Stimulated activated CD8-positive, alpha-beta memory T cell treated with anti-CD3 and anti-CD28 coated beads, Interleukin-4, amount 100 ng/mL, for 1 hour (primary cell): ENCODE data around the gene ARNT2.

ENCODE experiments used
- DNase-seq, 2 donors: peaks; one replicate each; pipeline ENCODE4 v3.0.0-alpha.2; 2020; ENCODE audit warnings: low read depth in 2 of 2, low spot score in 1 of 2

The ARNT2 gene

DNA sequence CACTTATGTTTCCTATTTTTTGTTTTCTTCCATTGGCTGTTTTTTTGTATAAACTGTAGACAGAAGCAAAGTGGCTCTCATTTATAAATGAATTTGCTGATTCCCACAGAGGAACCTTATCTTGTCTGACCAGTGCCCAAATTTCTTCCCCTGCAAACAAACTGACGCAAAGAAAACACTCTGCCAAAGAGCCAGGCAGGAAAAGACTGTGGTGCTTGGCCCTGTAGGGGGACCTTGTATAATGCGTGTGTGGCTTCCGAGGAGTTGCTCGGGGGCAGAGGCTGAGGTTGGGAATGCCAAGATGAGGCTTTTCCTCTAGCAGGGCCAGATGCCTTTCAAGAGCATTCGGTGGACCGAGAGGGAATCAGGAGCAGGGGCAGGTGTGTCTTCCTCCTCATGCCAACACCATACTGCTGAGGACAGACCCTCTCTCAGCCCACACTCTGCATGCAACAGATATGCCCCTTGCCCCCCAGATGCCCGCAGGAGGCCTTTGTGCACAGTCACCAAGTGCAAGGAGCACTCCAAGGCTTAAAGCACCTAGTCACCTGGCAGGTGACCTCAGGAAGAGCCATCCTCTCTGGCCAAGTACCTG, 186.7 kb downstream of the ARNT2 start:
- DNase-seq = no peak

DNA sequence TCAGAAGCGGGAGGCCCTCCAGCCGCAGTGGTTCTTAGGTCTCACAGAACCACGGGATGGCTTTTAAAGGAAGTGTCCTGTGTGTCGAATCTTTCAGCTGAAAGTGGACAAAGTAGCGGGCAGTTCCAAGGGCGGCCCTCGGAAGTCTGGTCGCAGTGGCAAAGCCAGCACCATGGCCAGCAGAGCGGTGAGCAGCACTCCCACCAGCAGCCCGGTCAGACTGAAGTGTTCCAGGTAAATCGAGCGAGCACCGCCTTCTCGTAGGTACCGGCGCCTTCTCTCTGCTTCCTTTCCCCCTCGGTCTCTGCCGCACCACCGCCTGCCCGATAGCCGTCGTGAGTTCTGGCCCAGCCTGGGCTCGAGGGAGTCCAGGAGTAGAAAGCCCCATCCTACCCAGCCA, 187.3 kb downstream of the ARNT2 start:
- no peak for DNase-seq

DNA sequence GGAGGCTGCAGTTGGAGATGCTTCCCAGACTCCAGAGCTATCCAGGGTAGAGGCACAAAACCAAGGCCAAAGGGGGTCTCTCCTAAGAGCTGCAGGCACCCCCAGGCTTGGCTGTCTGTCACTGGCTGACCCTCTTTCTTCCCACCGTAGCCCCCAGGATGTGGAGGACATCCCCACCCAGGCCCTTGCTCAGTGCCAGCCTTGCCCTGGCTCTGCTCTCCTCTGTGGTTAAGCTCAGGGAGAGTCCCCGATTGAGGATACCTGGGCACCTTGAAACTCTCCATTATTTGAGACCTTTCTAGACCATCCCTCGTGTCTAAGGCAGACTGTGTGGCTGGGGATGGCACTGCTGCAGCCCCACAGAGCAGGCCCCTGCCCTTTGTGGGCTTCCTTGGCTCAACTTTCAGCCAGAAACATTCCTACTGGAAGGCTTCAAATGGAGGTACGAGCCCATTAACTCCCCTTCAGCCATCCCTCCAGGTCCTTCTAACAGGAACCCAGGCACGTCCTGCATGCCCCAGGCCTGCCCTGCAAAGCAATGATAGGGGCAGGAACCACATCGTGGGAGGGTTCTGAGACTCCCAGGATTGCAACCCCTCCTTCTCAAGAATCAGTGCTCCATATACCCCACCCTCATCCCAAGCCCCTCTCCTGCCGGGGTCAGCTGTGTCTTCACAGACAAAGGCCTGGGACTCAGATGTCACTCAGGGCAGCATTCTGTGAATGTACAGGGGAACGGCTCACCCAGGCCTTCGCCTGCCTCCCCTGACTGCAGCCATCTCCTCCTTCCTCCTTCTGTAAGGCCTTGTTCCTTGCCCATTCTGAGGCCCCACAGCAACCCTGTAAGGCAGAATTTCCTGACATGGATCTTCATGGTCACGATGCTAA, 188.0 kb downstream of the ARNT2 start:
- no peak for DNase-seq

DNA sequence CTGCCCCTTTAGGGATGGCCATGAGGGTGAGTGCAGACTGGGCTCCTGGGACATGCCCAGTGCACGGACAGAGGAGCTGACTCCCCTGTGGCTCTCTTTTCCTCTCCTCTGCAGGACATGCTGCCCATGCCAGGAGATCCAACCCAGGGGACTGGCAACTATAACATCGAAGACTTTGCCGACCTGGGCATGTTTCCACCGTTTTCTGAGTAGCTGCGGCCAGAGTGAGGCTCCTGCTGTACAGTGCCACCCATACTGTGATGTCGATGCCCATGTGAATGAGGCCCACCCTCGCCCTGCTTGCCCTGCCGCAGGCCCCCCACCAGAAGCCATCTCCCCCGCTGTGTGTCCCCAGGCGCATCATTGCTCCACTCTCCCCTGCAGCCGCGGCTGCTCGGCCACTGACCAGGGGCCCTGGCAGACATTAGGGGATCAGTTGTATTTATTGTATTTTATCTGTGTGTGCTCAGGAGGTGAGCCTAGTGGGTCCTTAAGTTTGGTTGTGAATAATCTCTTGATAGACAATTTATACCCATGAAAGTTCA, 189.4 kb downstream of the ARNT2 start:
- DNase-seq = no peak

DNA sequence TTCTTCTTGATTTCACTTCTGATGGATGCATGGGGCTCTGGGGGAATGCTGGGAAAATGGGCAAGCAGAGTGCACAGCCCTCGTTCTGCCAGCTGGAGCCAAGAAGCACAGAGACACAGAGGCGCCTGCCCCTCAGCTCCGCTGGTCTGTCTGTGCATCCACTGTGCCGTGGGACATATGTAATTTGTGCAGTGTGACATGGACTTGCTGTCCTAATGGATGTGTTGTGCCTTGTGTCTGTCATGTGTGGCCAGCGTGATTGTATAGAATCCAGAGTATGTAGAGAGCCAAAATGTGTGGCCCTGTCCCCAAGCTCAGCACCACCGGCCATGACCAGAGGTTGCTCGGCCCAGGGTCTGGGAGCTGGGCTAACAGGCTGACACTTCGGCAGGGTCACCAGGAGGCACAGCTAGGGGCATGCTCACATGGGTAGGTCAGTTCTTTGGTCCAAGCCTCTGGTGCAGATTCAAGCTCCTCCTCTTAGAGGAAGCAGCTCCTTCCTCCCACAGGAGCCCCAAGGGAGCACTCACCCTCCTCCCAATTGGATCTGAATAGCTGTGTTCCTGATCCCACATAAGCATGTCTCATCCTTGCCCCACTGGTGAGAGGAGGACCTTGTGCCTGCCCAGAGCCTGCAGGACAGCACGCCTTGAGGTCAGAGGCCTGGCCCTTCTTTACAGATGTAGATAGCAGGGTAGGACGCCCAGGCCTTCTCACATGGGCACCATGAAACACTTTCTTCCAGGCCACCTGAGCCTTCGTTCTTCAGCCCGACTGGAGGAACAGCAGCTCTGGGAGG, 190.1 kb downstream of the ARNT2 start:
- DNase-seq = no peak

DNA sequence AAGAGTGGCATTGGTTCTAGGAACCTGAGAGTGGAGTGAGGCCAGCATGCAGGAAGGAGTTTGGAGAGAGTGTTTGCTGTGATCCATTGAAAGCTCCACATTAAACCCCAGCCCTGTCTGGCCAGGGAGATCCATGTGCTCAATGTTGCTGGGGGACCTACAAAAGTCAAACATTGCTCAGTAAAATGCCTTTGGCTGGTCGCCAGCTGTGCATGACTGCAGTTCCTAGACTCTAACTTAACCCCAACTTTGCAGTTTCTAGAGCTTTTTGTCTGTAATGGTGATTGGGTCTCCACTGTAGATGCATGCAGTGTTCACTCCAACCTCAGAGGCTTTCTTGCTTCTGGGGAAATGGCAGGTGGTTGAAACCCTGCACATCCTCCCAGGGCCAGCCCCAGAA, 191.2 kb downstream of the ARNT2 start:
- DNase-seq = no peak

DNA sequence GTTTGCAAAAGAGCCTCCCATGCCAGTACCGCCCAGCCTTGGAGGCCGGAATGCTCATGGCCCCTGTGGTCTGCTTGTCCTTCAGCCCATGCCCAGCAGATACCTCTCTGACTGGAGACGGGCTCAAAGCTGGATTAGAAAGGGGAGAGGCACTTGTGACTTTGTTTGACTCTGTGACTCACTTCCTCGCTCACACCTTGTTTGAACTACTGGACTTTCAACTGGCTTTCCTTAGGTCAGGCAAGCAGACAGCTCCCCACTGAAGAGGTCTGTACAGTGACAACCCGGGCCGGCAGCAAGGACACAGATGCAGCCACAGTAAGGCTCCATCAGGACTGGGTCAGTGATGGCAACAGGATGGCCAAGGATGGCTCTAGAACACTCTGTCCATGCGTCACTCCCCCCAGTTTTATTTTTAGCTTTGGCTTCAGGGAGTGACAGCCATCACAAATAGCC, 192.4 kb downstream of the ARNT2 start:
- DNase-seq = no peak

DNA sequence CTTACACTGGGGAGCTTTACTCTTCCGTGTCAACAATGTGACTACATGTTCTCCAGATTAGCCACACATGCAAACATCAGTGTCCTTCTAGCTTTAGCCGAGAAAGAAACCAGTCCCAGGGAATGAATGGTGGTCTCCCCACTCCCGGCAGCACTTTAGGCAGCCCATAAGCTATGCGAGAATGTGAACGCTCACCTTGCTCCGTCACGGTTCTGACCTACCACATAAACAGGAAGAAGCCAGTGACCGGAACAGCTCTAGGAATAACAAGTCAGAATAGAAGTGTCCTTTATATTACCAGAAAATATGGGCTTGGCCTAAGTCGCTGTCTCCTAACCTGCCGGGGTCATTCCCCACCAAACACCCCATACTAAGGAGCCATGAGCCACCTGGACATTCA, 192.9 kb downstream of the ARNT2 start:
- no peak for DNase-seq

DNA sequence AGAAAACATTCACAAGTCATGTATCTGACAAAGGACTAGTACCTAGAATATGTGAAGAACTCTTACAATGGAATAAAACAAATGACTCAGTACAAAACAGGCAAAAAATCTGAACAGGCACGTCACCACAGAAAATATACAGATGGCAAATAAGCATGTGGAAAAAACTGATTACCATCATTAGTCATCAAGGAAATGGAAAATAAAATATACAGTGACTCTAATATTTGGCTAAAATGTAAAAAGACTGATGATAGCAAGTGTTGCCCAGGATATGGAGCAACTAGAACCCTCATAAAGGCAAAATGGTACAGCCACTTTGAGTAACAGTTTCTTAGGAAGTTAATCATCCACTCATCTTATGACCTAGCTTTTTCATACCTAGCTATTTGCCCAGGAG, 195.2 kb downstream of the ARNT2 start:
- DNase-seq = no peak

DNA sequence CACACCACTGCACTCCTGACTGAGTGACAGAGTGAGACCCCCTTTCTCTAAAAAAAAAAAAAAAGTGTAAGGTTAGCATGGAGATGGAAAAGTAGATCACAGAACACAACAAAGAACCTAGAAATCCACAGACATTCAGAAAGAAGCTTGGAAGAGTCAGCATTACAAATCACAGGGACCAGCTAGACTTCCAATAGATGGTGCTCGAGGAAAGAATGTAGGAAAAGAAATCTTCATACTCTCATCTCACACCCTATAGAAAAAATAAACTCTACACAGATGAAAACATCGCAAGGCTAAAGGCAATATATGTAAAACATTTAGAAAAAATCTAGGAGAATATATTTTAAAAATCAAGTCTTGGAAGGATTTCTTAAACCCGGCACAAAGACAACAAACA, 196.4 kb downstream of the ARNT2 start:
- no peak for DNase-seq

DNA sequence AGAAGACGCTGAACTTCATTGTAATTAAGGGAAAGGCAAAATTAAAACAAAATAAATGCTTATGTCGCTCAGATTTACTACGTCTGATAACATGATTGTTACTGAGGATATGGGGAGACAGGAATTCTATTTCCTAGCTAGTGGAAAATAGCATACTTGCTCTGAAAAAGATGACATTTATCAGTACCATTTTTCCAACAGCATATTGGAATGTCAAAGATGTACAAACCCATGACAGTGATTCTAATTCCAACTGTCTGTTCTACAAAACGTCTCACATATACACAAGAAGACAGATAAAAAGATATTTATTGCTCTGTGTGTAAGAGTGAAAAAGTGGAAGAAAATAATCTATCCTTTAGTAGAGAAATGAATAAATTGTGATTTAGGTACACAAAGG, 197.1 kb downstream of the ARNT2 start:
- DNase-seq = no peak

DNA sequence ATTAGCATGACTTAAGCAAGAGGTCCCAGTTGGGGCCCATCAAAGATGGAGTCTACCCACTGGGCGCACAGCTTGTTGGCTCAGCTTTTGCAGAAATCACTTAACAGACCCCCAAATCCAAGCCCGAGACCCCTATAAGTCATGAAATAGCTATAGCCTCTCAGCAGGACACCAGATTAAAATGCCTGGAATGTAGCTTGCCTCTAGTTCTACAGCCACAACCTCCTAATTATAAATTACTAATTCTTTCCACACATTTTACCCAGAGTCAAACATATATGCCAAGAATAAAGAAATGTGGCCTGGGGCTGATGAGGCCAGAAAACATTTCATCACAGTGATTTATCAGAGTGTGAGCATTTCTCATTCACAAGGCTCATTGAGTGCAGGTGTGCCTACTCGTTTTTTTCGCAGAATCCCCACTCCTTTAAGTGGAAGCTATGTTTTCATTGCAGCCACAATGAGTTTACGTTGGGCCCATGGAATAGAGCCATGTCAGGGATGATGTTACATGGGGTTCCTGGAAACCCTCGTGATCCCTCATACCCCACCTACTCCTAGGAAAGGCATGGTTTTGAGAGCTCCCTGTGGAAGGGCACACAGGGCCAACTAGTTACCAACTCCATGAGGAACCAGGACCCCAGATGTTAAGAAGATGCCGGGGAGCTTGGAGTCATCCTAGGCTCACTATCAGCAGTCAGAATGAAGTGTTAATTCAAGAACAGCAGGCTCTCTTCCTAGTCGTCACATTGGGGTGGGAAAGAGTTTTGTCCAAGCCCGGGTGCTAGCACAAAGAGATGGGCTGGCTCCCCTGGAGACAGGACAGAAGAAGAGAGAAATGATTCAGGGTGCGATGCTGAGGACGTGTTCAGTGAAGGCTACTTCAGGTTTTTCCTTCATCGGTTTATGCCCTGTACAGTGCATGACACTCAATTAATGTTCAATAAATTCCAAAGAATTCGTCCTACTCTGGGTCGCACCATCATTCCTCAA, 200.7 kb downstream of the ARNT2 start:
- no peak for DNase-seq

DNA sequence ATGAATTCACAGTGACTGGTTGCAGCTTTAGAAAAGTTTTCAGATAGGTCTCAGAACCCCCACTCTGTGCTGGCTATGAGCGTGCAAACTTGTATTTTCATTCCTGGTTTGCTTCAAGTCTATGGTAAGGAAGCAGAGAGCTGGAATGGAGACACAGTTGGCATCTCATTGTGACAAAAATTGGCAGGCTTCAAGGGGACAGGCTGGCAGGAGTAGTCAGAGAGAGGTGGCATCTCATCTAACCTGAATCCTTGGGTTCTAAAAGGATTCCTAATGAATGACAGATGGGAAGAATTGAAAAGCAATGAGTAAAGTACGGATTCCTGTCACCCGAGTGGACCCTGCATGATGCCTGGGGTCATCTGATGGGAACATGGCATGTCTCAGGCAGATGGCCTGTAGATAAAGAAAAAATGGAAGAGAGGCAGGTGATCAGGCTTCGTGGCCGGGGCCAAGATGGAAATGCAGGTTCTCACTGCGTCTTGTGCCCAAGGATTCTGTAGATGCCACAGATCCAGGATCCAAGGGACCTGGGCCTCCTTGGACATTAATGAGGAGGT, 201.5 kb downstream of the ARNT2 start:
- DNase-seq = no peak

DNA sequence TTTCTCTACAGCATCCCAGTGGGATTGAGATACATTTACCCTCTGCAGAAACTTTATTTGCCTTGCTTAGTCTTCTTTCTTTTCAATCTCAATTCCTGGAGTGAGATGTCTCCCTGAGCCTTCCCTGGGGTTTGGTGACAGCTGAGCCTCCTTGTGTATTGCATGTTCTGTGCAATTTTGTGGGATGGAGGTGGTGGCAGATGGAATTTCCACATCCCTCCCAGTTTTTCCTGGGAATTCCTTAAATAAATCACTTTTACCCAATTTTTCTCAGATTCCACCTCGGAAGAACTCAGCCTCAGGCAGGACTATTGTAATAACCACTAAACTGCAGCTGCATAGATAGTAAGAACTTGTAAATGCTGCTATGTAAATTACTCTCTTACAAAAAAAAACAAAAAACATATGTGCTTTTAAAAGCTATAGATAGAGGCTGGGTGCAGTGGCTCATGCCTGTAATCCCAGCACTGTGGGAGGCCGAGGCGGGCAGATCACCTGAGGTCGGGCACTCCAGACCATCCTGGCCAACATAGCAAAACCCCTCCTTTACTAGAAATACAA, 202.4 kb downstream of the ARNT2 start:
- no peak for DNase-seq

DNA sequence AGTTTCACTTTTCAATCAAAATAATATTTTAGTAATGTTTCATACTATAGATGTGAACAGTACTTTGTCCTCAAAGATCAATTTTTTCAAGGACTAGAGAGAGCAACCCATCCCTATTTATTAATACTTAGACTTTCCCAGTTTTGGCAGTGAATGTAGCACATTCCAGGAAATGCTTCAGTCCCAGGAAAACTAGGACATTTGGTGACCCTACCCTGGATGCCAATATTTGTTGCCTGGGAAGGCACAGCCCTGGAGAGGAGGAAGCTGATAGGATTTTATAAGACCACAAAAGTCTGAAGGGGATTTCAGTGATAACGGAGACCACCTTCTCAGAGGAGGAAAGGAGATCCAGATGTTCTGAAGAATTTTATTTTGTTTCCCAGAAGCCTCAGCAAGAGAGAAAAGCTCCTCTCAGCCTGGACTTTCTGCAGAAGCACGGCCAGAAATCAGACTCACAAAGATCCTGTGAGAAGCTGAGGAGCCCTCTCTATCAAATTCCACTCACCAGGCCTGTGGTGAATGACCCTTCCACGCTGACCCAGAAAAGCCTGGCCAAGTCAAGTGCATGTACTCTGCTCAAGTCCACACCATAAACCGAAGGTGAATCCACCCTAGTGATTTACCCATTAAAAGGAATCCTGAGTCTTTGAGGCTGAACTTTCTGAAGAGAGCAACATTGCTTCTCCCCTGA, 203.3 kb downstream of the ARNT2 start:
- DNase-seq = no peak

DNA sequence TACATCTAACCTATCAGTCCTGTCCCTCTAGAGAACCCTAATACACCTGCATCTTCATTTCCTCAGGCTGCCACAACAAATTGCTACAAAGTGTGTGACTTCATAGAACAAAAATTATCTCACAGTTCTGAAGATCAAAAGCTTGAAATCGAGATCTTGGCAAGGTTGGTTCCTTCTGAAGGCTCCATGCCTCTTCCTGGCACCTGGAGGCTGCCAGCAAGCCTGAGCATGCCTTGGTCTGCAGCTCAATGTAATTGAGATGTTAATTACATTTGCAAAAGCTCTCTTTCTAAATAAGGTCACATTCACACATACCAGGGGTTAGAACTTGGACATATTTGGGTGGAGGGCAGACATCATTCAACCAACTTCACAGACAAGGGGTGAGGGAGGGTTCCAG, 204.5 kb downstream of the ARNT2 start:
- no peak for DNase-seq

DNA sequence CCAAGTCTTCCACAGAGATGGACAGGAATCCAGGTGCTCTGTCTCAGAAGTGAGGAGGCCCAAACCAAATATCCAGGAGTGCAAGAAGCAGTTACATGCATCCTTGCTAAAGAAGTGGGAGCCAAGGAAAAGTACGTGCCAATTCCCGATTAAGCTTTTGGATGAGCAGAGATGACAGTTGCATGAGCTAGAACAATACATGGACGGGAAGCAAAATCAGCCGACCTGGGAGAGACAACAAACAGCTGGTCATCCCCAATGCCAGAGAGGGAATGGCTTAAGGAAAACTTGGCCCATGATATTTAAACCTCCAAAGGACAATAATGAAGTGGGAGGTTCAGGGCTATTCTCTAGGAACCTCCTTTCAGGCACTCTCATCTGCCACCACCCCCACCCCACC, 204.9 kb downstream of the ARNT2 start:
- no peak for DNase-seq

DNA sequence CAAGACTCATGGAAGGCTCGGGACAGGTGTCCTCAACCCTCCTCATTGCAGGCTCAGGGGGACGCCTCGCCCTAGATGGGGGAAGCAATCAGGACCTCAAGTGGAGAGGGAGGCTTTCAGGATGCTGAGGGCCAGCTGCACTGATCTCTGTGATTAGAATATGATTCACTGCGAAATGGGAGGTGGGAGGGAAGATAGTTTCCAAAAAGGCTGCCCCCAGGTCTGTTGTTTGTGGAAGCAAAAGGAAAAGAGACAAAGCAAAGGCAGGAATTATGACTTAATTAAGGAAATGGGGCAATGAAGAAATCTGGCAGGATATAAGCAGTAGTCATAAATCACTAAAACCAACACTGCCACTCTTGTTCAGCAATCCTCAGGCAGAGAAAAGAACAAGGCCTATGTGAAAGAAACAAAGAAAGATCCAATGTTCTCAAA, 205.3 kb downstream of the ARNT2 start:
- no peak for DNase-seq

DNA sequence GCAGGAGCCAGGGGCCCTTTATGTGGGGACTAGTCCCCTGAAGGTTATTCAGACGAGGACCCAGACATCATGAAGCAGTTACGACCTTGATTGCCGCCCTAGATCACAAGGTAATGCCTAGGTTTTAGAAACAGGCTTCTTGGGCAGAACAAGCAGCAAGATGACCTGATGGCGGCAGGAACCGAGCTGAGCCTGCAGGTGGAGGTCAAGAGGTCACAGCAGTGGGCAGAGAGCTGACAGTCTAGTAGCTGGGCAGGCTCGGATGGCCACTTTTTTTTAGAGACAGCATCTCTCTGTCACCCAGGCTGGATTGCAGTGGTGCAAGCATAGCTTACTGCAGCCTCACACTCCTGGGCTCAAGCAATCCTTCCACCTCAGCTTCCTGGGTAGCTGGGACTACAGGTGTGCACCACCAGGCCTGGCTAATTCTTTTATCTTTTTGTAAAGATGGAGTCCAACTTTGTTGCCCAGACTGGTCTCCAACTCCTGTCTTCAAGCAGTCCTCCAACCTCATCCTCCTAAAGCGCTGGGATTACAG, 207.4 kb downstream of the ARNT2 start:
- no peak for DNase-seq
